ENCODE measurements around the gene RFX2.

DNA sequence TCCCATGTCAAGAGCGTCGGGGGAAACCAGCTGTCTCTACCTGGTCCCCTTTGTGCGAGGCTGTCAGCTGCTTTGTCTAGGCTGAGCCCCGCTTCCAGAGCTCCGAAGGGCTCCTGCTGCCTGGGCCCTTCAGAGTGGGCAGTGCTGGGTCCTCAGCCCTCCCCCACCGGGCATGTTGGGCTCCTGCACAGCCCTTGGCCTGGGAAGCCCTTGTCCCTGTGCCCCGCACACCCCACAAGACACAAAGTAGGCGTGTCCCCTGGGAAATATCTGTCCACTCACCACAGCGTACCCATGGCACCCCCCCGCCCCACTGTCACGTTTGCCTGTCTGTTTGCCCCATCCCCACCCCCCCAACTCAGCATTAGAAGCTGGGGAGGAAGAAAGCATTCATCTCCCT, 92.7 kb downstream of the RFX2 start:
- TF ChIP-seq POLR2A (IDR thresholded peaks at IDR 0.05) = no peak
- TF ChIP-seq CTCF (IDR thresholded peaks at IDR 0.05 in 4 of 5, conservative IDR thresholded peaks at IDR 0.05 in 1 of 5) = no peak

Data from gastrocnemius medialis (tissue), 4 donors.